Renal cortical epithelial cell (primary cell): ENCODE data around the gene PRR36. TPM values are rescaled to one million over a fixed set of nuclear protein-coding genes. Genes with fewer than 3 reads are reported as not detected.

Experiments
- DNase-seq: peaks from one replicate; pipeline ENCODE4 v3.0.0-alpha.2; 2011; ENCODE audit warnings: low read depth
- total RNA-seq: library from RNA; depleted of rRNA; stranded (reverse); fragments of >200 nt; gene quantifications from 2 replicates; pipeline ENCODE4 v1.2.3, GENCODE V29; 2014

PRR36 gene
- total RNA-seq, 1 donor from 2014 or later: 0.35 TPM

DNA sequence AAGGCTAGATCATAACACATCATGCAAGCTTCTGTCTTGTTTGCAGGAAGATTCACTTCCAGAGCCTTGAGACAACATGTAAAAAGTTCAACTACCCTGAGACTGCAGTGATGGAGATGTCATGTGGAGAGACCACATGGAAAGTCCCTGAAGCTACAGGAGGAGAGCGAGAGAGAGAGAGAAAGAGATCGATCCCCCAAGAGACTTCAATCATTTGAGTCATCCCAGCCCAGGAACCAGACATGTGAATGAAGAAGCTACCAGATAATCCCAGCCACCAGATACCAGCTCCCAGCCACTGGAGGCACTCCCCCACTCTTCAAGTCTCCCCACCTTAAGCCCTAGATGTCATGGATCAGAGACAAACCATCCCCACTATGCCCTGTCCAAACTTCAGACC is 54.9 kb downstream of the PRR36 start:
- DNase-seq: no peak

DNA sequence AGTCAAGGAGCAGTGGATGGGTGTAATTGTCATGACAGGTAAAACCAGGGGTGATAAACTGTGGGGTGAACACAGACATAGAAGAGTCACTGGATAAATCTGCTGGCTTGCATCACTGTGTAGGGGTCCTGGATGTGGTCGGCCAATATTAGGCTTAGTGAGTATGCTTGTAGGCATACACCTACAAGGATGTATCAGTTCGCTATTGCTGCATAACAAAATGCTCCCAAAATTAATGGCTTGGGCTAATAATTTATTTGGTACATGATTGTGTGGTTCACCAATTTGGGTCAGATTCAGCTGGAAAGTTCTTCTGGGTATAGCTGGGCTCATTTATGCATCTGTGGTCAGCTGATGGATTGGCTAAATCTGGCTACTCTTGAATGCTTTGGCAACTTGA is 55.4 kb downstream of the PRR36 start:
- no peak for DNase-seq

Other genes starting within 250 kb of the PRR36 start
- 19.3 and 52.3 TPM in 2 replicates for gene XAB2, start 244.8 kb downstream of the PRR36 start, total RNA-seq
- gene PET100, start 244.6 kb downstream of the PRR36 start, total RNA-seq: 15.3 and 27.6 TPM in 2 replicates
- gene PCP2, start 240.7 kb downstream of the PRR36 start, total RNA-seq: 0.30 TPM in 1 of 2 replicates, not detected in the other
- 47.9 and 118 TPM in 2 replicates for gene STXBP2, start 237.3 kb downstream of the PRR36 start, total RNA-seq
- gene RETN, start 205.3 kb downstream of the PRR36 start, total RNA-seq: not detected in 2 replicates
- not detected in 2 replicates for gene MCEMP1, start 197.3 kb downstream of the PRR36 start, total RNA-seq
- 47.7 and 118 TPM in 2 replicates for gene TRAPPC5, start 193.6 kb downstream of the PRR36 start, total RNA-seq
- not detected in 2 replicates for gene FCER2, start 172.3 kb downstream of the PRR36 start, total RNA-seq
- gene CLEC4G, start 142.3 kb downstream of the PRR36 start, total RNA-seq: not detected in 2 replicates
- 0.15 TPM in 1 of 2 replicates, not detected in the other for gene CD209, start 126.9 kb downstream of the PRR36 start, total RNA-seq
- not detected in 2 replicates for gene CLEC4M, start 111.1 kb downstream of the PRR36 start, total RNA-seq
- 10.8 and 22.9 TPM in 2 replicates for gene EVI5L, start 44.2 kb downstream of the PRR36 start, total RNA-seq
- gene LRRC8E, start 14.1 kb upstream of the PRR36 start, total RNA-seq: 11.1 and 14.8 TPM in 2 replicates
- 9.6 and 19.0 TPM in 2 replicates for gene MAP2K7, start 29.5 kb upstream of the PRR36 start, total RNA-seq
- gene TGFBR3L, start 40.4 kb upstream of the PRR36 start, total RNA-seq: 0.75 and 1.0 TPM in 2 replicates
- 9.3 and 12.5 TPM in 2 replicates for gene SNAPC2, start 45.9 kb upstream of the PRR36 start, total RNA-seq
- 18.6 and 41.4 TPM in 2 replicates for gene CTXN1, start 51.7 kb upstream of the PRR36 start, total RNA-seq
- 28.5 and 42.2 TPM in 2 replicates for gene TIMM44, start 69.3 kb upstream of the PRR36 start, total RNA-seq
- 44.5 and 92.3 TPM in 2 replicates for gene ELAVL1, start 131.3 kb upstream of the PRR36 start, total RNA-seq
- not detected in 2 replicates for gene CCL25, start 178.4 kb upstream of the PRR36 start, total RNA-seq